ENCODE data around the gene MPPED1. TPM values are rescaled to one million over a fixed set of nuclear protein-coding genes. Genes with fewer than 3 reads are reported as not detected.

Gene MPPED1
- total and polyA plus RNA-seq, 2 donors (not counting 1 experiment from before 2014, with no cell fraction given) = 0.13 TPM; not detected in 1

- 17% methylated on average over 17 of the region's 17 CpGs for WGBS (ENCODE audit: insufficient coverage)
- ATAC-seq (ENCODE audit: low read depth) (peak; percentile 64), DNase-seq (peak; percentile 74)
- no peaks in the 10 kb centered on the region for H4K20me1 ChIP-seq (ENCODE audit: control insufficient read depth, insufficient read depth, low read length, poor library complexity, severe bottlenecking)
- no peaks in the 10 kb centered on the region for H3K9me3 ChIP-seq (ENCODE audit: control extremely low read depth in 1 of 3, control insufficient read depth in 2 of 3, insufficient read depth in 1 of 3, low read length in 2 of 3)
- H3K4me3 ChIP-seq (ENCODE audit: control extremely low read depth in 1 of 5, extremely low read depth in 1 of 5, insufficient read depth in 1 of 5, low read depth in 2 of 5, low read length in 4 of 5) = no peak overlapping the region
- H3K4me2 ChIP-seq (replicated peaks; ENCODE audit: low read depth, low read length, poor library complexity, severe bottlenecking) = no peak overlapping the region
- intact Hi-C loops (cut with micrococcal nuclease) = no loop called here
- ChIA-PET POLR2A (no interaction called here), CTCF (interaction anchor here (0.9 to 1.7 kb wide), 5 partner anchors 14 to 1238 kb away, joined by 4 to 5 read pairs (median 4); no protein-coding TSS in a partner anchor)
- H3K9me3 Mint-ChIP-seq (ENCODE audit: insufficient read depth) = no peaks in the 10 kb centered on the region
- H3K36me3 ChIP-seq (replicated peaks in 1 of 2; ENCODE audit: control extremely low read depth in 1 of 2, control insufficient read depth in 1 of 2, extremely low read depth in 1 of 2, insufficient read depth in 2 of 2, low read length in 1 of 2) = no peaks in the 10 kb centered on the region
- no peaks in the 10 kb centered on the region for H3K79me2 ChIP-seq (ENCODE audit: control insufficient read depth, insufficient read depth, low read length)
- H3K27me3 ChIP-seq (replicated peaks in 1 of 4; ENCODE audit: control extremely low read depth in 1 of 4, control insufficient read depth in 3 of 4, insufficient read depth in 4 of 4, low read length in 3 of 4) = peaks cover 0 to 25% (median 6%) of the 10 kb centered on the region in 4 experiments
- H3K27ac Mint-ChIP-seq = peak overlapping the region; percentile 26
- TF ChIP-seq, protein P1, sequence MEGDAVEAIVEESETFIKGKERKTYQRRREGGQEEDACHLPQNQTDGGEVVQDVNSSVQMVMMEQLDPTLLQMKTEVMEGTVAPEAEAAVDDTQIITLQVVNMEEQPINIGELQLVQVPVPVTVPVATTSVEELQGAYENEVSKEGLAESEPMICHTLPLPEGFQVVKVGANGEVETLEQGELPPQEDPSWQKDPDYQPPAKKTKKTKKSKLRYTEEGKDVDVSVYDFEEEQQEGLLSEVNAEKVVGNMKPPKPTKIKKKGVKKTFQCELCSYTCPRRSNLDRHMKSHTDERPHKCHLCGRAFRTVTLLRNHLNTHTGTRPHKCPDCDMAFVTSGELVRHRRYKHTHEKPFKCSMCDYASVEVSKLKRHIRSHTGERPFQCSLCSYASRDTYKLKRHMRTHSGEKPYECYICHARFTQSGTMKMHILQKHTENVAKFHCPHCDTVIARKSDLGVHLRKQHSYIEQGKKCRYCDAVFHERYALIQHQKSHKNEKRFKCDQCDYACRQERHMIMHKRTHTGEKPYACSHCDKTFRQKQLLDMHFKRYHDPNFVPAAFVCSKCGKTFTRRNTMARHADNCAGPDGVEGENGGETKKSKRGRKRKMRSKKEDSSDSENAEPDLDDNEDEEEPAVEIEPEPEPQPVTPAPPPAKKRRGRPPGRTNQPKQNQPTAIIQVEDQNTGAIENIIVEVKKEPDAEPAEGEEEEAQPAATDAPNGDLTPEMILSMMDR (IDR thresholded peaks at IDR 0.05) = peak; percentile 98
- TF ChIP-seq EZH2 (IDR thresholded peaks at IDR 0.05; ENCODE audit: borderline replicate concordance, insufficient read depth, low read depth, low read length, poor library complexity, severe bottlenecking) = no peak
- H3K4me1 Mint-ChIP-seq = peaks cover 3% of the 10 kb centered on the region
- H3K27me3 Mint-ChIP-seq = peaks cover 18% of the 10 kb centered on the region
- H3K4me3 Mint-ChIP-seq = no peak overlapping the region
- H3K9ac ChIP-seq (ENCODE audit: low read length) = no peak overlapping the region
- H2AFZ ChIP-seq (ENCODE audit: insufficient read depth, low read depth, low read length, poor library complexity, severe bottlenecking) = no peak overlapping the region
- H3K27ac ChIP-seq (ENCODE audit: low read length in 2 of 2) = no peak overlapping the region
- H3K4me1 ChIP-seq (ENCODE audit: control insufficient read depth in 2 of 2, insufficient read depth in 2 of 2, low read length in 2 of 2) = peaks cover 2 to 3% of the 10 kb centered on the region in 2 donors
These were observed 23.4 kb upstream of the MPPED1 start for GRCh38 chr22:43388420-43388851.

- H3K36me3 ChIP-seq (replicated peaks in 1 of 2; ENCODE audit: control extremely low read depth in 1 of 2, control insufficient read depth in 1 of 2, extremely low read depth in 1 of 2, insufficient read depth in 2 of 2, low read length in 1 of 2) = no peaks in the 10 kb centered on the region
- H3K4me2 ChIP-seq (replicated peaks; ENCODE audit: low read depth, low read length, poor library complexity, severe bottlenecking) = no peak overlapping the region
- H3K4me3 ChIP-seq (ENCODE audit: control extremely low read depth in 1 of 5, extremely low read depth in 1 of 5, insufficient read depth in 1 of 5, low read depth in 2 of 5, low read length in 4 of 5) = no peak overlapping the region
- Mint-ChIP-seq H3K27me3 (peaks cover 18% of the 10 kb centered on the region), H3K4me3 (no peak overlapping the region), H3K4me1 (peaks cover 3% of the 10 kb centered on the region), H3K9me3 (ENCODE audit: insufficient read depth) (no peaks in the 10 kb centered on the region), H3K27ac (no peak overlapping the region)
- no peak for TF ChIP-seq EZH2 (IDR thresholded peaks at IDR 0.05; ENCODE audit: borderline replicate concordance, insufficient read depth, low read depth, low read length, poor library complexity, severe bottlenecking)
- TF ChIP-seq, protein P1 (IDR thresholded peaks at IDR 0.05) = no peak
- intact Hi-C loops (cut with micrococcal nuclease) = no loop called here
- WGBS (ENCODE audit: insufficient coverage) = 90% methylated on average over 5 of the region's 8 CpGs
- H4K20me1 ChIP-seq (ENCODE audit: control insufficient read depth, insufficient read depth, low read length, poor library complexity, severe bottlenecking) = no peaks in the 10 kb centered on the region
- POLR2A ChIA-PET = no interaction called here
- H3K27me3 ChIP-seq (replicated peaks in 1 of 4; ENCODE audit: control extremely low read depth in 1 of 4, control insufficient read depth in 3 of 4, insufficient read depth in 4 of 4, low read length in 3 of 4) = peaks cover 0 to 25% (median 6%) of the 10 kb centered on the region in 4 experiments
- no peak overlapping the region for H2AFZ ChIP-seq (ENCODE audit: insufficient read depth, low read depth, low read length, poor library complexity, severe bottlenecking)
- H3K9ac ChIP-seq (ENCODE audit: low read length) = no peak overlapping the region
- CTCF ChIA-PET = interaction anchor here (0.9 to 1.7 kb wide), 3 partner anchors 11 to 1238 kb away, joined by 4 to 5 read pairs (median 5); no protein-coding TSS in a partner anchor
- H3K79me2 ChIP-seq (ENCODE audit: control insufficient read depth, insufficient read depth, low read length) = no peaks in the 10 kb centered on the region
- peaks cover 2 to 3% of the 10 kb centered on the region in 2 donors for H3K4me1 ChIP-seq (ENCODE audit: control insufficient read depth in 2 of 2, insufficient read depth in 2 of 2, low read length in 2 of 2)
- DNase-seq = no peak
- H3K27ac ChIP-seq (ENCODE audit: low read length in 2 of 2) = no peak overlapping the region
- H3K9me3 ChIP-seq (ENCODE audit: control extremely low read depth in 1 of 3, control insufficient read depth in 2 of 3, insufficient read depth in 1 of 3, low read length in 2 of 3) = no peaks in the 10 kb centered on the region
- no peak for ATAC-seq (ENCODE audit: low read depth)
These were observed 22.5 kb upstream of the MPPED1 start for GRCh38 chr22:43389227-43389836.

Measured in B cell (primary cell).